ENCODE data around the gene JTB.

The JTB gene

GRCh38 chr1:153973071-153973470 is 4.4 kb downstream of the JTB start:
- no peak for TF ChIP-seq CTCF (IDR thresholded peaks at IDR 0.05; ENCODE audit: unreplicated experiment in 3 of 3)
- no peaks in the 10 kb centered on the region for H3K27me3 Mint-ChIP-seq (ENCODE audit: low read depth)
- peaks cover 34% of the 10 kb centered on the region for H3K36me3 Mint-ChIP-seq (ENCODE audit: low read depth)
- peak overlapping the region in 2 of 3 experiments; percentile 45 for H3K4me3 Mint-ChIP-seq
- no peaks in the 10 kb centered on the region for H3K9me3 Mint-ChIP-seq
- peaks cover 30% of the 10 kb centered on the region for H3K4me1 Mint-ChIP-seq
- no peak overlapping the region for H3K27ac Mint-ChIP-seq

GRCh38 chr1:153970346-153970745 is 7.1 kb downstream of the JTB start:
- Mint-ChIP-seq H3K4me1 (peaks cover 26% of the 10 kb centered on the region), H3K4me3 (peak overlapping the region in 2 of 3 experiments; percentile 41 to 55), H3K9me3 (no peaks in the 10 kb centered on the region), H3K27me3 (ENCODE audit: low read depth) (no peaks in the 10 kb centered on the region), H3K36me3 (ENCODE audit: low read depth) (peaks cover 21% of the 10 kb centered on the region), H3K27ac (no peak overlapping the region)
- TF ChIP-seq CTCF (IDR thresholded peaks at IDR 0.05; ENCODE audit: unreplicated experiment in 3 of 3), result no peak

- no peaks in the 10 kb centered on the region for H3K9me3 Mint-ChIP-seq
- peaks cover 32% of the 10 kb centered on the region for H3K4me1 Mint-ChIP-seq
- peak overlapping the region; percentile 94 to 99 (median 96) for H3K27ac Mint-ChIP-seq
- H3K4me3 Mint-ChIP-seq, result peak overlapping the region; percentile 91 to 95 (median 94)
- no peaks in the 10 kb centered on the region for H3K27me3 Mint-ChIP-seq (ENCODE audit: low read depth)
- peaks cover 10% of the 10 kb centered on the region for H3K36me3 Mint-ChIP-seq (ENCODE audit: low read depth)
- TF ChIP-seq CTCF (IDR thresholded peaks at IDR 0.05; ENCODE audit: unreplicated experiment in 3 of 3), result no peak
Observed at GRCh38 chr1:153968972-153969371, 8.5 kb downstream of the JTB start.

- Mint-ChIP-seq H3K36me3 (ENCODE audit: low read depth) (peaks cover 7% of the 10 kb centered on the region), H3K4me3 (peak overlapping the region; percentile 91 to 95 (median 94)), H3K27ac (peak overlapping the region; percentile 94 to 99 (median 96)), H3K9me3 (no peaks in the 10 kb centered on the region), H3K27me3 (ENCODE audit: low read depth) (no peaks in the 10 kb centered on the region), H3K4me1 (peaks cover 38% of the 10 kb centered on the region)
- TF ChIP-seq CTCF (IDR thresholded peaks at IDR 0.05; ENCODE audit: unreplicated experiment in 3 of 3), result no peak
Observed at GRCh38 chr1:153968408-153968807, 9.1 kb downstream of the JTB start.

DNA sequence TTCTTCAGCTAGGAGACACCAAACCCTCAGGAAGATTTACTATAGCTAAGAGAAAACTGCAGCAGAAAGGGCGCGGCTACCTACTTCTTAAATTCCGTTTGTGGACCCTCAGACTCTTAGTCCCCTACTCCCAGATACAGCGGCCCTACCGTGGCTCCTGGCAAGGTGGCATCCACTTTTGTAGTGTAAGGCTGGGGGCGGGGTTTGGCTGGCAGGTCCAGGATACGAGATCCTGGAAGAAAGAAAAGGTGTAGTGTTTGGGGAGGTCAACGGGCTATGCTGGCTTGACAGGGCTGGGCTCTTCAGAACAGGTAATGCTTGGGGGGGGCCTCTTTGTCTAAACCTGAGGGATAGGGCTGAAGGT is 9.5 kb downstream of the JTB start:
- no peaks in the 10 kb centered on the region for H3K27me3 Mint-ChIP-seq (ENCODE audit: low read depth)
- H3K36me3 Mint-ChIP-seq (ENCODE audit: low read depth), result peaks cover 4% of the 10 kb centered on the region
- peak overlapping the region; percentile 91 to 95 (median 94) for H3K4me3 Mint-ChIP-seq
- no peak for TF ChIP-seq CTCF (IDR thresholded peaks at IDR 0.05; ENCODE audit: unreplicated experiment in 3 of 3)
- H3K4me1 Mint-ChIP-seq, result peaks cover 40% of the 10 kb centered on the region
- H3K9me3 Mint-ChIP-seq, result no peaks in the 10 kb centered on the region
- H3K27ac Mint-ChIP-seq, result peak overlapping the region; percentile 94 to 99 (median 96)
